GM19240 (cell line): ENCODE results near the gene PCF11.
"Not testable (repeated sequence)": the region's sequence is repeated elsewhere in the genome, so short reads cannot be mapped to it uniquely, and the experiment has no call there.

Experiments
- DNase-seq: peaks from one replicate; pipeline ENCODE4 v3.0.0; 2011; ENCODE audit warnings: low spot score; ENCODE audit not compliant: insufficient read length

PCF11 gene

DNA sequence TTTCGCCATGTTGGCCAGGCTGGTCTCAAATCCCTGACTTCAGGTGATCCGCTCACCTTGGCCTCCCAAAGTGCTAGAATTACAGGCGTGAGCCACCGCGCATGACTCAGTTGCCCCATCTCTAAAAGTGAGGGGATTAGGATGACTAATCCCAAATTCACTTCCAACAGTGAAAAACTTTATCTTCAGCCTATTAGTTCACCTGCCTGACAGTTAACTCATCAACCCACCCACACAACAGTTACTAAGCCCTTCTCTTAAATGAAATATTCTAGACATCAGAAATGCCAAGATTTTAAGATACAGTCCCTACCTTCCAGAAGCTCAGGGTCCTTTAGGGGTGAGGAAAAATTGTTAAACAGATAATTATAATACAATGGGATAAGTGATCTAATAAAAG is 34.6 kb downstream of the PCF11 start:
- DNase-seq = no peak

DNA sequence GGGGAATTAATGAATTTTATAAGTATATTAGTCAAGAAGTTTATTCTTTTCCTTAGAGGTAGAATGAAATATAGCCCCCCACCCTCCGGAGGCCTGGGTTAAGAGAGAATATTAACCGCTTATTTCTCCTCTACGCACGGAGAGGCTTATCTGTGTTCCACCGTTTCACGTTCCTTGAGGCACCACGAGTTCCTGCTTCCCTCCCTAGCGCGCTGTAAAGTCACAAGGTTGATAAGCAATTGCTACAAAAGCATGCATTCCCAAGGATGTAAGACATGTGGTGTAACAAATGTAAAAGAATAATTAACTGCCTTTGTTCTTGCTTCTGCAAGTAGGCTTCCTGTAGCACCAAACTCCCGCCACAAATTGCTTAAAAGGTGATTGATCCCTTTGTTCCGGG is 35.1 kb downstream of the PCF11 start:
- no peak for DNase-seq

DNA sequence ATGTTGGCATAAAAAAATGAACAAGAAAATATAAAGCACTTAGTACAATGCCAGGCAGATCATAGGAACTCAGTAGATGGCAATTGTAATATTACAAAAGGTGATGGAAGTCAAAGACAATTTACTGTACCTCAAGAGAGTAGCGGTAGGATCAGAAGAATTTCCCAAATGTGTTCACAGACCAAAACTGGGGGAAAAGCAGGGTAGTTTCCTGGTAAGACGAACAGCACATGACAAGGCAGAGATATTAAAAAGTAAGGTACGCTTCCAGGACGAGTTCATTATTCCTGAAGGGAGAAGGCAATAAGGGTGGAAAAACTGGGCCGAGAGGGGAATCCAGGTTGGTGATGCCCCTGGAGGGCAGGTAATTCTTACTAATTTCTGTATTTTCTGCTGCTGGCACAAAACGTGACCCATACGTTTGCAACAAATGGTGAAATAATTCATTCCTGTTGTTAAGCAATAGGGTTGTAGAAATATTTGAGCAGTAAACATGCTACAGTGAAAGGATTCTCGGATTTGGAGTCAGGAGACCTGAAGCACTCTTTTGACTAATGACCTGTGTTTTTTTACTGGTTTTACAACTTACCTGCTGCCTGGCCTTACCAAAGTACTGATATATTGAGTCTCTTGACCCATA is 35.8 kb downstream of the PCF11 start:
- DNase-seq = no peak

DNA sequence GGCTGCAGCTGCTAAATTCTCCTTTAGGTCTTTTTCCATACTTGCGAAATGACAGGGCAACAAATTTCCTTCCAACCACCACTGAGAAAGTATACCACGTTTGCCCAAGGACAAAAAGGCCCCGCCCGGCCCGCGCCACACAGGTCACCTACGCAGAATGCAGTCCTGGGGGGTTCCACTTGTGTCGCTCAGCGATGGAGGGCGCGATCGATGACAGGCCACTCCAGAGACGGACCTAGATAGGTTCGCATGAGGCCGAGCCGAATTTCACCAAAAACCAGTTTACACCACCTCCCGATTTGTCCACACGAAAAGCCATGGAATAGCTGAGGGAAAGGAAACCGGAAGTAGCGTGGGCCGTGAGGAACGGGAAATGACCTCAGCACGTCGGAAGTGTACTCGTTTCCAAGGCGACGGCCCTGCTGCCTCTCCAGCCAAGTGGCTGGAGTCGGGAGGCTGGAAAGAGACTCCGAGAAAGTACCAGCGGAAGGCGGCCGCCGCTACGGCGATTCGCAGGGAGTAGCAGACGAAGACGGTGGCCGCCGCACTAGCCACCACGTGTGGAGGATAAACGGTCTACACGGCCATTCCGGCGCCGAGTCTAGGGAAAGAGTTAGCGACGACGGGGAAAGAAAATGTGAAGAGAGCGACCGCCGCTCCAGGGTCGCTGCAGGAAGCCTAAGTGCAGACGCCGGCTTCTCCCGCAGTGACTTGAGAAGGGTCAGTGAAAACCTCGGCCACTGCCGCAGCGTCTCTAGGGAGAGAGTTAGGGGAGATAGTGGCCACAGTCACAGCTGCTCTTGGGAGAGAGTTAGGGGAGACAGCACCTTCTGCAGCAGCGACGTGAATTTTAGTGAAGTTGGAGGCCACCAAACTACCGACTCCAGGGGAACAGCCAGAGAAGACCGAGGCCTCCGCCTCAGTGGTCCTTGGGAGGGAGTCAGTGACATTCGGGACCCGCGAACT is 36.7 kb downstream of the PCF11 start, which contains the start of gene ANKRD42:
TSS of gene ANKRD42 (plus strand) at position 398 of the 966 bp plus-strand sequence. CDS start 959 bp downstream, outside the sequence.
- peak; percentile 71 for DNase-seq

DNA sequence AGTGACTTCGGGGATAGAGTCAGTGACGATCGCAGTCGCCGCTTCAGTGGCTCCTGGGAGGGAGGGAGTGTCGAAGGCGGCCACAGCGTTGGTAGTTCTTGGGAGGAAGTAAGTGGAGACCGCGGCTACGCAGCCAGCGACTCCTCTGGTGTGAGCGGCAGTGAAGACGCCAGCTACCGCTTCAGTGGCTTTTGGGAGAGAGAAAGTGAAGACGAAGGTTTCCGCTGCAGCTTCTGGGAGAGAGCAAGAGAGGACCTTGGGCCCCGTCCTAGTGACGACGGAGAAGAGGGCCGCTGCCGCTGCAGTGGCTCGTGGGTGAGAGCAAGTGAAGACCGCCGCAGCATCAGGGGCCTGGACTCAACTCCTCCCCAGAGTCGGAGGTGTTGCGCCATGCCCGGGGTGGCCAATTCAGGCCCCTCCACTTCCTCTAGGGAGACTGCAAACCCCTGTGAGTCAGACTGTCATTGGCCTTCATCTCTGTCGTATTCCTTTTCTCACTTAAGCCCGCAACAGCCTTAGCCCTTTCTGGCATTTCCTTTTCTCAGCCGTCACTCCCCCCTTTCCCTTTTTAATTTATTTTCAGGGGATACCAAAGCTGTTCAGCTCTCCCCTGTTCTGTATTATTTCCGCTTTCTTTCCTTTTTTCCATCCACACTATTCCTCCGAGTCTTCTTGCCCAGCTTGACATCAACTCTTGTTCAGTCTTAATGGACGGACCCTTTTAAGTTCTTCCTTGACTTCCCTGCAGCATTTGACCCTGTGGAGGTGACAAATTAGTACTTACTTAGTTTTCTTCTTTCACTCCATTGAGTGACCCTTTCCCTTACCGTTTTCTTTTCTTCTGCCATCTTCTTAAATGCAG is 37.6 kb downstream of the PCF11 start:
- DNase-seq = peak; percentile 7

DNA sequence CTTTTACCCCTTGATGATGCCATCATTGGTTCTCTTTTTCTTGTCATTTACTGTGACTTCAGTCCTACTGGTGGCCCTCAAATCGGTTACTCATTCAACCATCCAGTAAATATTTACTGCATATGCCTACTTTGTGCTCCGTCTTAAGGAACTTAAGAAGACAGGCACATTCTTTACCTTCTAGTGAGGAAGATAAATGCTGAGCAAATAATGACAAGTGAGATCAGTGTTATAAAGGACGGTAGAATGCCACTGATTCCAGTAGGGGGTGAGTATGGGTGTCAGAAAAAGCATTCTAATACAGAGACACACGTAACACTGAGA is 38.2 kb downstream of the PCF11 start:
- DNase-seq = no peak

DNA sequence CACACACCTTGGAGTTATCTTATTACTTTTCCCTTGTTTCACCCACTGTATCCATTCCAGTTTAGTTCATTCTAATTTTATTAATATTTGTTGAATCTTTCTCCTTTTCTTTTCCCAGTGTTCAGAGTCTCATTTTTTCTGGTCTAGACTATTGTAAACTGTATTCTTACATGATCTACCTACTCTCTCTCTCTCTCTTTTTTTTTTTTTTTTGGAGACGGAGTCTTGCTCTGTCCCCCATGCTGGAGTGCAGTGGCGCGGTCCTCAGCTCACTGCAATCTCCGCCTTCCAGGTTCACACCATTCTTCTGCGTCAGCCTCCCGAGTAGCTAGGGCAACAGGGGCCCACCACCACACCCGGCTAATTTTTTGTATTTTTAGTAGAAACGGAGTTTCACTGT is 38.7 kb downstream of the PCF11 start:
- DNase-seq = no peak

DNA sequence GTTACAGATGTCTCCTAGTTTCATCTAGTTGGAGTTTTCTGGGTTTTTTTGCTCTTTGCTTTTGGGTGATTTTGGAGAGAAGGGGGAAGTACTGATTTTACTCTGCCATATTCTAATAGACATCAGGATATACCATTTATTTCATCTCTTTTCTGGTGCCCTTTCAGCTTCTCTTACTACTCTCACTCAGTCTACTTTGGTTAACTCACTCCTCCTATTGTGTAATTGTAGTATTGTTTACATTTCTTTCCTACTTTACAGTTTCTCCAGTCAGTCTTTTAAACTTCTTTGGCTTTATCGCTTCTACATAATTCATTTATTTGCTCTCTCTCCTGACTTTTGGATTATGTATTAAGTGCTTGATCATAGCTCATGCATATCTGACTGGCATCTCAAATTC is 43.1 kb downstream of the PCF11 start:
- no peak for DNase-seq

DNA sequence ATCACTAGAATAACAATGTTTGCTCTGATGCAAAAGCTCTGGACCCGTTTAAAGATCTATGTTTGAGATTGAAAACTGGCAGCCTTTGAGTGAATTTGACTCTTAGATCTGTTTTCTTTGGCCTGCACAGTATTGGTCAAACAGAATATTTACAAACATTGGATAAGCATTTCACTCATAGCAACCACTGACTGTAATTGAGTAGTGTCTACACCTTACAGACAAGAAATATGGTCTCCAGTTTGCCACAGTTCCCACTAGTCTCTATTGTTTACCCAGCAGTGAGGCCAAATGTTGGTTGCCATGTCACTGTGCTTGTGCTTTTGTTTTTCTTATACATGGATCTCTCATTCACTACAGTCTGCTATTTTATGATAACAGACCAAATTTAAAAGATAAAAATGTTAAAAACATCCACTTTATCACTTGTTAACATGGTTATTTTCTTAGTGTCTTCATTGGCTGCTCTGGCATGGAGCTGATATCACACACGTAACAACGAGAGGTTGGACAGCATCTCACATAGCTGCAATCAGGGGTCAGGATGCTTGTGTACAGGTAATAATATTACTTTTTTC is 48.8 kb downstream of the PCF11 start:
- no peak for DNase-seq

DNA sequence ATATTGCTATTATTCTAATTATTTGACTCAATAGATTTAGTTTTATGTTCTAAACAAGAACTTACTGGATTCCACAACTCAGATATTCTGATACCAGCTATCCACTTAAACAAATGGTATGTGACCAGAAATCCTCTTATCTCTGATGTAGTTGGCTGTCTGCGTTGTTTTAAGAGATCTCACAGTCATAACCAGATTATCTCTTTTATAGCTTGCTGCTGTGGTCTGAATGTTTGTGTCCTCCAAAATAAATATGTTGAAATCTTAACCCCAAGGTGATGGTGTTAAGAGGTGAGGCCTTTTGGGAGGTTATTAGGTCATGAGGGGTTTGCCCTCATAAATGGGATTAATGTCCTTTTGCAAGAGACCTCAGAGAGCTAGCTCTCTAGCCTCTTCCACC is 49.3 kb downstream of the PCF11 start:
- no peak for DNase-seq

DNA sequence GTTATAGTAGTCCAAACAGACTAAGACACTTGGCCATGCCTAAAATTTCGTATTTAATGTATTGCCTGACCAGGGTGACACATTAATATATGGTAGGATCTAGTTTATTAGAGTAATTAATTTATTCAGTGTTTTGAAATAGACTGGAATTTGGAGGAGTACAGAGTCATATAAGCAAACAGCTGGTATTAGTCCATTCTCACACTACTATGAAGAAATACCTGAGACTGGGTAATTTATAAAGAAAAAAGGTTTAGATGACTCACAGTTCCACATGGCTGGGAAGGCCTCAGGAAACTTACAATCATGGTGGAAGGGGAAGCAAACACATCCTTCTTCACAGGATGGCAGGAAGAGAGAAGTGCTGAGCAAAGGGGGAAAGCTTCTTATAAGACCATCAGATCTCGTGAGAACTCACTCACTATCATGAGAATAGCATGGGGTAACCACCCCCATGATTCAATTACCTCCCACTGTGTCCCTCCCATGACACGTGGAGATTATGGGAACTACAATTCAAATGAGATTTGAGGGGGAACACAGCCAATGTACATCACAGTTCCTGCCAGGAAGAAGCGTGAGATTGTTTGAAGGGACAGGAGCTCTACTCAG is 49.9 kb downstream of the PCF11 start:
- not testable (repeated sequence) for DNase-seq

DNA sequence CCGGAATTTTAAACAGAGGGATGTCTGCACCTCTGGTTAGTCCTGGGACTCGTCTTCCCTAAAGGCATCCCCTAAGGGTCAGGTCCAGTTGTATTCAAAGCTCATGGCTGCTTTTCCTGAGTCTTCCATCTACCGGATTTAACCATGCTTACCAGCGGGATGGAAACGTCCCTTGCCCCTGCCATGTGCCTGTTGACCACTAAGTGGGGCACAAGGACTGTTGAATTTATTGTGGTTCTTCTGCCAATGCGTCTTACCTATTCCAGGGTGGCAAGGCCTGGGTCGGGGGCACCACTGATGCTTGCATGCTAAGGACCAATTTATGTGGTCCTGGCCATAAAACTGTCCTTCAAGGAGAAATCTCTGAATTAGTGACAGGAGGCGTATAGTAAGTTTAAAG is 62.2 kb downstream of the PCF11 start:
- no peak for DNase-seq

DNA sequence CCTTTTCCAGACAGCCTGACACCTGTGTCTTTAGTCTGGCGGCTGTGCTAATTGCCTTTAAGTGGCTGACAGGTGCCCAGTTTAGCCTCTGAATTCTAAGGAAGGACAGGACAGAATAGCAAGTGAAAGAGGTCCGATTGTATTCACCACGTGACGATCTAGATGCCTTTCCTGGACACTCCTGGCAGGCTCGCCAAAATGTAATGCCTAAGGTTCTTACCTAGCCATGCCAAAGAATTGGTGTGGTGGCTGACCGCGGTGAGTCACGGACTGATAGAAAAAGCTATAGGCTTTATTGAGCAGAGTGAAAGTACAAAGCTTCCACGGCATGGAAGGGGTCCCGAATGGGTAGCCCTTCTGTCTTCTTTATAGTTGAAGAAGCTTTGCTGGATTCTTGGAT is 63.3 kb downstream of the PCF11 start:
- DNase-seq = no peak

DNA sequence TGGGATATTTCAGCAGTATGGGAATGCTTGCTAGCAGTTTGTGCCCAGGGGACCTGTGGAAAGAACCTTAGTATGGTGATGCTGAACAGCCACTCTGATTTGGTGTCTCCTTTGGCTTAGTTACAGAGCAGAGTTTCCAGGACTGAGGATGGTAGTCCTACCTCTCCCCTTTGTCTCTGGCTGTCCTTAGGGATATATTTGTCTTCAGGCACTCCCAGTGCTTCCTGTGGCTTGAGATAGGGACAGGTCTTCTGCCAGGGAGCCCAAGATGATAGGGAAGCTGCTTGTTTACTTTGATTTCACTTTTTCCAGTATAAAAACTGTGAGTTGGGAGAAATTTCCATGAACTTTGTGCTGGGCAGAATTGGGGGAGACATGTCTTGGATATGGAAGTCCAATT is 64.8 kb downstream of the PCF11 start:
- no peak for DNase-seq

DNA sequence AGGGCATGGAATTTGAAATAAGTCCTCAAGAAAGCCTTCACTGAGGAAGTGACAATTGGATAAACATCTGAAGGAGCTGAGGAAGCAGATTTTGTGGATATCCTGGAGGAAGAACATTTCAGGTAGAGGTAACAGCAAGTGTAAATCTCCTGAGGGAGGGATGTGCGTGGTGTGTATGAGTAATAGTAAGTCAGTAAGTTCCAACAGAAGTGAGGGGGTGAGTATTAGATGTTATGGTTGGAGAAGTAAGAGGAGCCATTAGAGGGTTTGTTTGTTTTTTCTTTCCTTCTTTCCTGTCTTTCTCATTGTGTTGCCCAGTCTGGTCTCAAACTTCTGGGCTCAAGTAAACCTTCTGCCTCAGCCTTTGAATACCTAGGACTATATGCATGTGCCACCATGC is 65.6 kb downstream of the PCF11 start:
- DNase-seq = no peak

DNA sequence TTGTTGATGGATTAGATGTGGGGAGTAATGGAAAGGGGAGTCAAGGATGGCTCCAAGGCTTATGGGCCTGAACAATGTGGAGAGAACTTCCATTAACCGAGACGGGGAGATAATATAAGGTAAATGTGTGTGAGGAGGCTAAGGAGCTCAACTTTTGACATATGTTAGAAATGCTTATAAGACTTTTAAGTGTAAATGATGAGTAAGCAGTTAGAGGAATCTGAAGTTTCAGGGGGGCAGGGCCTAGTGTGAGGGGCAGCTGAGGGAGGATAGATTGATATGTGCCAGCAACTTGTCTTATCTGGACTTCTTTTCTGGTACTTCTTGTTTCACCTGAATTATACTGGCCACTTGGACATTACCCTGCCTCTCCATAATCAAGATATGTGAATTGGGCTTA is 66.5 kb downstream of the PCF11 start:
- DNase-seq = no peak

DNA sequence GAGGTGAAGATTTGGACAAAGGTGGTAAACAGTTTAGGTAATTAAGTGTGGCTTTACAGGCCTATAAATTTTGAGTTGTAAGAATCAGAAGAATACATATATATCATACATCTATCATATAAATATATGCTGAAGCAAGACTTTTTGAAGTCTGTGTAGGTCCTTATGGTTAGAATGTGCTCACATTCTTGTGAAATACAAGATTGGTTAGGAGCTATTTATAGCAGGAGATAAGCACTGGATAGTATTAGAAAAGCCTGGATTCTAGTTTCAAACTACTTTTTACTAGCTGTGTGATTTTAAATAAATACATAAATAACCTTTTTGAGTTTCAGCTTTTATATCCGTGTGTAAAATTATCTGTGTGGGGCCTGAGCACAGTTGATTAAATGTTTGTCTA is 78.9 kb downstream of the PCF11 start:
- DNase-seq = no peak
